ENCODE results near the gene SLX4IP. TPM values are rescaled to one million over a fixed set of nuclear protein-coding genes. Genes with fewer than 3 reads are reported as not detected.

Gene SLX4IP
- total RNA-seq, 1 donor from 2014 or later = 6.8 TPM

GRCh38 chr20:10496465-10496864 is 61.4 kb downstream of the SLX4IP start:
- Mint-ChIP-seq H3K36me3 (ENCODE audit: low read depth, unreplicated experiment) (no peaks in the 10 kb centered on the region), H3K27me3 (ENCODE audit: unreplicated experiment) (no peaks in the 10 kb centered on the region), H3K4me3 (ENCODE audit: unreplicated experiment) (no peak overlapping the region), H3K4me1 (ENCODE audit: unreplicated experiment) (peaks cover 27% of the 10 kb centered on the region), H3K27ac (ENCODE audit: unreplicated experiment) (no peak overlapping the region), H3K9me3 (ENCODE audit: unreplicated experiment) (no peaks in the 10 kb centered on the region)
- TF ChIP-seq CTCF (IDR thresholded peaks at IDR 0.05; ENCODE audit: unreplicated experiment) = no peak
- no peak for DNase-seq (ENCODE audit: low spot score)

GRCh38 chr20:10497283-10497682 is 62.2 kb downstream of the SLX4IP start:
- Mint-ChIP-seq H3K9me3 (ENCODE audit: unreplicated experiment) (no peaks in the 10 kb centered on the region), H3K4me3 (ENCODE audit: unreplicated experiment) (no peak overlapping the region), H3K27me3 (ENCODE audit: unreplicated experiment) (no peaks in the 10 kb centered on the region), H3K4me1 (ENCODE audit: unreplicated experiment) (peaks cover 28% of the 10 kb centered on the region), H3K36me3 (ENCODE audit: low read depth, unreplicated experiment) (no peaks in the 10 kb centered on the region), H3K27ac (ENCODE audit: unreplicated experiment) (no peak overlapping the region)
- no peak for DNase-seq (ENCODE audit: low spot score)
- no peak for TF ChIP-seq CTCF (IDR thresholded peaks at IDR 0.05; ENCODE audit: unreplicated experiment)

GRCh38 chr20:10497791-10498190 is 62.7 kb downstream of the SLX4IP start:
- Mint-ChIP-seq H3K4me1 (ENCODE audit: unreplicated experiment) (peaks cover 28% of the 10 kb centered on the region), H3K27ac (ENCODE audit: unreplicated experiment) (peak overlapping the region; percentile 62), H3K36me3 (ENCODE audit: low read depth, unreplicated experiment) (no peaks in the 10 kb centered on the region), H3K9me3 (ENCODE audit: unreplicated experiment) (no peaks in the 10 kb centered on the region), H3K27me3 (ENCODE audit: unreplicated experiment) (no peaks in the 10 kb centered on the region), H3K4me3 (ENCODE audit: unreplicated experiment) (no peak overlapping the region)
- no peak for DNase-seq (ENCODE audit: low spot score)
- no peak for TF ChIP-seq CTCF (IDR thresholded peaks at IDR 0.05; ENCODE audit: unreplicated experiment)

GRCh38 chr20:10498200-10498599 is 63.1 kb downstream of the SLX4IP start:
- peak; percentile 14 for DNase-seq (ENCODE audit: low spot score)
- H3K36me3 Mint-ChIP-seq (ENCODE audit: low read depth, unreplicated experiment) = no peaks in the 10 kb centered on the region

GRCh38 chr20:10501402-10501801 is 66.3 kb downstream of the SLX4IP start:
- no peak for TF ChIP-seq CTCF (IDR thresholded peaks at IDR 0.05; ENCODE audit: unreplicated experiment)
- no peaks in the 10 kb centered on the region for H3K9me3 Mint-ChIP-seq (ENCODE audit: unreplicated experiment)
- DNase-seq (ENCODE audit: low spot score) = no peak
- no peak overlapping the region for H3K27ac Mint-ChIP-seq (ENCODE audit: unreplicated experiment)
- H3K36me3 Mint-ChIP-seq (ENCODE audit: low read depth, unreplicated experiment) = no peaks in the 10 kb centered on the region
- peaks cover 24% of the 10 kb centered on the region for H3K4me1 Mint-ChIP-seq (ENCODE audit: unreplicated experiment)
- no peaks in the 10 kb centered on the region for H3K27me3 Mint-ChIP-seq (ENCODE audit: unreplicated experiment)
- H3K4me3 Mint-ChIP-seq (ENCODE audit: unreplicated experiment) = no peak overlapping the region

More at GRCh38 chr20:10498200-10498599, 63.1 kb downstream of the SLX4IP start:
- Mint-ChIP-seq H3K27me3 (ENCODE audit: unreplicated experiment) (no peaks in the 10 kb centered on the region), H3K4me1 (ENCODE audit: unreplicated experiment) (peaks cover 28% of the 10 kb centered on the region), H3K9me3 (ENCODE audit: unreplicated experiment) (no peaks in the 10 kb centered on the region), H3K27ac (ENCODE audit: unreplicated experiment) (peak overlapping the region; percentile 62), H3K4me3 (ENCODE audit: unreplicated experiment) (no peak overlapping the region)
- no peak for TF ChIP-seq CTCF (IDR thresholded peaks at IDR 0.05; ENCODE audit: unreplicated experiment)

Measured in endothelial cell (in vitro differentiated cells).